BE2C (cell line): ENCODE measurements around the gene MIR17HG.

Source experiments
- DNase-seq: peaks from one replicate; pipeline ENCODE4 v3.0.0-alpha.2; 2020
- H3K27me3 ChIP-seq: fragments of 250-450 bp; sonication (Bioruptor Pico); 2 replicates; pipeline ENCODE4 v1.5.1; 2020; ENCODE audit warnings: mild to moderate bottlenecking
- H3K36me3 ChIP-seq: fragments of 250-450 bp; sonication (Bioruptor Pico); 2 replicates; pipeline ENCODE4 v1.5.1; 2020; ENCODE audit warnings: mild to moderate bottlenecking
- H3K4me1 ChIP-seq: fragments of 250-450 bp; sonication (Bioruptor Pico); 2 replicates; pipeline ENCODE4 v1.5.1; 2020
- H3K4me3 ChIP-seq: 2 replicates; pipeline ENCODE4 v1.5.1; 2011; ENCODE audit warnings: low read depth, low read length
- H3K9me3 ChIP-seq: fragments of 250-450 bp; sonication (Bioruptor Pico); 2 replicates; pipeline ENCODE4 v1.5.1; 2020
- TF ChIP-seq, protein P1 (sequence below): IDR thresholded peaks from 2 replicates; pipeline ENCODE4 v1.5.1; 2012; ENCODE audit warnings: mild to moderate bottlenecking, low read depth, low read length

MIR17HG gene

DNA sequence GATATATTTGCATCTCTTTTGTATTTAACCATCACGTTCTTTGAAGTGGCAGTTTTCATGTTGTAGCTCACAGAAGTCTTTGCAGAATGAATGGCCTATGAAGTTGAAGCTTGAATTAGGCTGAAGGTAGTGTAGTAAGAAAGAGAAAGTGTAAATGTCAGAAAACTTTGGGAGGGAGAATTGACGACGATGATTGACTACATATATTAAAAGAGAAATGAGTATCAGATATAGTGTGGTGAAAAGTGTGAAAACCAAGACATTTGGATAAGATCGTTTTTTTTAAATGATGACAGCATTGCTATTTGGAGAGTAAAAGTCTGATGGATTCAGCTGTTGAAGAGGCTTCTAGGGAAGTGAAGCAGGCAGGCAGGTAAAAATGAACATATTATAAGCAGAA, 36.3 kb downstream of the MIR17HG start:
- no peak for DNase-seq
- Histone ChIP-seq H3K9me3 (no peaks in the 10 kb centered on the region), H3K4me3 (no peak overlapping the region), H3K27me3 (no peaks in the 10 kb centered on the region), H3K4me1 (no peaks in the 10 kb centered on the region), H3K36me3 (no peaks in the 10 kb centered on the region)
- TF ChIP-seq, protein P1, sequence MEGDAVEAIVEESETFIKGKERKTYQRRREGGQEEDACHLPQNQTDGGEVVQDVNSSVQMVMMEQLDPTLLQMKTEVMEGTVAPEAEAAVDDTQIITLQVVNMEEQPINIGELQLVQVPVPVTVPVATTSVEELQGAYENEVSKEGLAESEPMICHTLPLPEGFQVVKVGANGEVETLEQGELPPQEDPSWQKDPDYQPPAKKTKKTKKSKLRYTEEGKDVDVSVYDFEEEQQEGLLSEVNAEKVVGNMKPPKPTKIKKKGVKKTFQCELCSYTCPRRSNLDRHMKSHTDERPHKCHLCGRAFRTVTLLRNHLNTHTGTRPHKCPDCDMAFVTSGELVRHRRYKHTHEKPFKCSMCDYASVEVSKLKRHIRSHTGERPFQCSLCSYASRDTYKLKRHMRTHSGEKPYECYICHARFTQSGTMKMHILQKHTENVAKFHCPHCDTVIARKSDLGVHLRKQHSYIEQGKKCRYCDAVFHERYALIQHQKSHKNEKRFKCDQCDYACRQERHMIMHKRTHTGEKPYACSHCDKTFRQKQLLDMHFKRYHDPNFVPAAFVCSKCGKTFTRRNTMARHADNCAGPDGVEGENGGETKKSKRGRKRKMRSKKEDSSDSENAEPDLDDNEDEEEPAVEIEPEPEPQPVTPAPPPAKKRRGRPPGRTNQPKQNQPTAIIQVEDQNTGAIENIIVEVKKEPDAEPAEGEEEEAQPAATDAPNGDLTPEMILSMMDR, result no peak

DNA sequence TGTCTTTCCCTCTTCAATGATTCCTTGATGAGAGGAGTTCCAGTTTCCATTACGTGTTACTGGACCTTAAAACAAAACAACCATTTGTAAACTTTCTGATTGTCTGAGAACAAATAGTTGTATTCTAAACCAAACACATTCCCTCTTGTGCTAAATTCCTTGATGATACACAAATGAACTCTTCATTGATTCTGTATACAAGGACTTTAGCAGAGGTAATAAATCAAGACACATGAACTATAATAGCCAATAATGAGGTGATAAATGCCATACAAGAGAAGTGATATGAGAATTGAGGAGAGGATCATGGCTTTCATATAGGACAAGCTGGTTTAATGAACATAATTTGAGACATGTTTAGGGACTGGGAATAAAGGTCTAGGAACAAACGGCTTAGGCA, 37.4 kb downstream of the MIR17HG start:
- no peaks in the 10 kb centered on the region for H3K27me3 ChIP-seq
- no peaks in the 10 kb centered on the region for H3K36me3 ChIP-seq
- H3K4me3 ChIP-seq, result no peak overlapping the region
- no peaks in the 10 kb centered on the region for H3K4me1 ChIP-seq
- DNase-seq, result no peak
- TF ChIP-seq, protein P1, result no peak
- no peaks in the 10 kb centered on the region for H3K9me3 ChIP-seq

DNA sequence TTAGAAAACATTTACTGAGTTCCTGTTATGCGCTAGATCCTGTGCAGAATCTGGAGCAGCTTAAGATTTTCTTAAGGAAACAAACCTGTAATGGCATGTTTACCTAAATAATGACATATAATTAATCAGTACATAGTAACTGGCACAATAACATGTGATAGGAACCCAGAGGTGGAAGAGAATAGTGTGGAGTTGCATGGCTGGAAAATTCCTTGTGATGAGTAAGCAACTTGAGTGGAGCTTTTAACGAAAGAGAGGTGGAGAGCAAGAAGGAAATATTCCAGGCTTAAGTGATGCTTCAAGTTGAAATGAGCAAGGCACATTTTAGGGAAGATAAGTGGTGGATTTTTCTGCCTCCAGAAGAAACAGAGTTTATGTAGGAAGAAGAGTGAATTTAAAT, 41.7 kb downstream of the MIR17HG start:
- Histone ChIP-seq H3K4me1 (no peaks in the 10 kb centered on the region), H3K9me3 (no peaks in the 10 kb centered on the region), H3K27me3 (no peaks in the 10 kb centered on the region), H3K4me3 (no peak overlapping the region), H3K36me3 (no peaks in the 10 kb centered on the region)
- DNase-seq, result no peak
- TF ChIP-seq, protein P1, result no peak

DNA sequence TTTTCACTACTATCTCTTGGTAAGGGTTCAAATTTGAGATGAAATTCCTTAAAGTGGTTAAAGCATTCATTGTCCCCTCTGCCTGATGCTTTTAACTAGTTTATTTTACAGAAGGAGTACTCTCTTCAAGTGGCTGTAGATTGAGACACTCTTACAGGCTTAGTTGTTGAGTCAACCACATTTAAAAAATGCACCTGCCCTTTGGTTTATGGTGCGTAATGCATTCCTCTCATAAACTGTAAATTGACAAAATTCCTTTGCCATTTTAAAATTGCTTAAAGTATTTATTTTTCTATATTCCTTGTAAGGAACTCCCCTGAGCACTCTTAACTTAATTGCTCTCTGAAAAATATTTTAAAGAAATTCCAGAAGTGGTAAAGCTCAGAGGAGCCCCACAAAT, 50.1 kb downstream of the MIR17HG start:
- no peak for DNase-seq
- Histone ChIP-seq H3K4me1 (no peaks in the 10 kb centered on the region), H3K36me3 (no peaks in the 10 kb centered on the region), H3K4me3 (no peak overlapping the region), H3K27me3 (no peaks in the 10 kb centered on the region; the same call in 1 of the 2 replicates), H3K9me3 (no peaks in the 10 kb centered on the region)
- TF ChIP-seq, protein P1, result no peak

DNA sequence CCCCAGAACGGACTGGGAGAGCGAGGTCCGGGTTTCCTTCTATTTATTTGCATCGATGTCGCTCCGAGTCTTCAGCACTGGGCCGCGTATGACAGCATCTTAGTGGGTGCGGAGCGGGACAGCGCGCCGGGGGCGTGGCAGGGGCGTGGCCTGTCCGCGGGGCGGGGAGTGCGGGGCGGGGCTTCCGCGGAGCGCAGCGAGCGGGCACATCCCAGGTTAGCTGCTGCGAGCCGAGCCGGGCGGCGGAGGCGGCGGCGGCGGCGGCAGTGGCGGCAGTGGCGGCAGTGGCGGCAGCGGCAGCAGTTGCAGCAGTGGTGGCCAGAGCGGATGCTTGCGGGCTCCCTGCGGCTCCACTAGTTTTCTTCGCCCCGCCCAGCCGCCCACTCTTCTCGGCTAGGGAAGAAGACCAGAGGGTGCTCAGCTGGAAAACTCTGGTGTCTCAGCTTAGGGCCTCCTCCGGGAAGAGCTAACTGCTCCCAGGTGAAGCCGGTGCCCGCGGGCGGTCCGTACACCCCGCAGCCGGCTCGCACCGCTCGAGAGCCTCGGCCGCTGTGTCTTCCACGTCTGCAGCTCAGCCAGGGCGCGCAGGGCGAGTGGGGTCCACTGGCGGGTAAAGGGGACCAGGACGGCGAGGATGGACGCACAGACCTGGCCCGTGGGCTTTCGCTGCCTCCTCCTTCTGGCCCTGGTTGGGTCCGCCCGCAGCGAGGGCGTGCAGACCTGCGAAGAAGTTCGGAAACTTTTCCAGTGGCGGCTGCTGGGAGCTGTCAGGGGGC, 51.1 kb downstream of the MIR17HG start, which contains the start of gene GPC5:
Gene GPC5, plus strand, starts transcription at position 209 of the 776 bp plus-strand sequence.
- no peaks in the 10 kb centered on the region for H3K4me1 ChIP-seq
- TF ChIP-seq, protein P1, result no peak
- H3K9me3 ChIP-seq, result no peaks in the 10 kb centered on the region
- no peaks in the 10 kb centered on the region for H3K36me3 ChIP-seq
- peak within 1 kb of the TSS; percentile 71 for H3K4me3 ChIP-seq
- H3K27me3 ChIP-seq, result no peaks in the 10 kb centered on the region; the same call in 1 of the 2 replicates
- DNase-seq, result peak; percentile 89

DNA sequence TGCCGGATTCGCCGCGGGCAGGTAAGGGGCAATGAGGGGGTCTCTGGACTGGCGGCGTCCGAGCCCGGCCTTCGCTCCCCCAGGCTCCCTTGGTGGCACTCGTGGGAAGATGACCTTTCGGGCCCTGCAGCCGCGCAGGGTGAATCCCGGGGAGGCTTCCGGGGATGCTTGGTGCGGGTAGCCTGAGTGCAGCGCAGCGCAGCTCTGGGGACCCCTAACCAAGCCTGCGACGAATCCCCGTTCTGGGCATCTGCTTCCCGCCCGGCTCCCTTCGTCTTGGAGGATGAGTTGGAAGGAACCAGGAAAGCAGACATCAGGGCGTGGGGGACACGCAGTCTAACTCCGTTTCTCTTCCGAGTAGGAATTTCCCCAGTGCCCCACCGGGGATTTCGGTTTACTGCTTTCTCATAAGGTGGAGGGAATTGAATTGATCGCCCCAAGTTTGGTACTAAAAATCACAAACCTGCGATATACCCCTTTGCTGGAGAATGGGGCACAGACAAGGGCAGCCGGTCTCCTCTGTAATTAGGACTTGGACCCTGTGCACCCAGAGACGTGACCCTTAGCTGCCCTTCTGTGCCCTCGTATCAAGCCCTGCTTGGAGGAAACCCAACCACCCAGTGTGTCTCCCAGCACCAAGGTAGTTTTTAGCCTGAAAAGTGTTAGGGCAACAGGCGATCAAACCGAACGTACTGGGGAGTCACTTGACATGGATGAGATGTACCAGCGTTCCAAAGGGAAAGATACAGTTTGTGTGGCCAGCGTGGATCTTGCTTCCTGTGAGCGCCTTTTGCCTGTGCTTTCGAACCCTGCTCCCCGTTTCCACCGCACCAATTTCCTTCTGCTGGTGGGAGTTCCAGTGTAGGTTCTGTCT, 51.9 kb downstream of the MIR17HG start:
- H3K36me3 ChIP-seq, result no peaks in the 10 kb centered on the region
- TF ChIP-seq, protein P1, result no peak
- 0 out of 2 replicates have a peak, but pooled peaks cover 4% of the 10 kb centered on the region for H3K4me1 ChIP-seq
- H3K27me3 ChIP-seq, result no peaks in the 10 kb centered on the region; the same call in 1 of the 2 replicates
- peak overlapping the region; percentile 71 for H3K4me3 ChIP-seq
- DNase-seq, result no peak
- H3K9me3 ChIP-seq, result no peaks in the 10 kb centered on the region
